ENCODE data around the gene CCS.

CCS gene

DNA sequence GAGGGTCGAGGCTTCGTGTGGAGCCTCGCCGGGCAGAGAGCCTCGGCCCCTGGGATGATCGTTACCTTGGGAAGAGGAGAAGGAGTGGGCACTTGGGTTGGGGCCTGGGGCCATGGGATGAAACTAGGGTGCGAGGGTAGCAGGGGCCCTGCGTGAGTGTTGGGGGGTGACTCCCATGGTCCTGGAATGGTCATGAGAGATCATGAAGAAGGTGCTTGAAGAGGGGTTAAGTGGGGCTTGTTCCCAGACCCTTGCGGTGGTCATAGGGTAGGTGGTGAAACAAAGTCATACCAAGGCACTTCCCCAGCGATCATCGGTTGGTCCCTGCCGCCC is 284 bp downstream of the CCS start:
- no peak for DNase-seq (ENCODE audit: low read depth, low spot score)
- no peak for TF ChIP-seq CTCF (IDR thresholded peaks at IDR 0.05; ENCODE audit: low read depth, low read length)
- peak overlapping the region; percentile 75 for H3K4me3 ChIP-seq (ENCODE audit: low read depth, low read length)
- in situ Hi-C loops (cut with HindIII; ENCODE audit: low sequenced_read_pairs), result no loop called here

DNA sequence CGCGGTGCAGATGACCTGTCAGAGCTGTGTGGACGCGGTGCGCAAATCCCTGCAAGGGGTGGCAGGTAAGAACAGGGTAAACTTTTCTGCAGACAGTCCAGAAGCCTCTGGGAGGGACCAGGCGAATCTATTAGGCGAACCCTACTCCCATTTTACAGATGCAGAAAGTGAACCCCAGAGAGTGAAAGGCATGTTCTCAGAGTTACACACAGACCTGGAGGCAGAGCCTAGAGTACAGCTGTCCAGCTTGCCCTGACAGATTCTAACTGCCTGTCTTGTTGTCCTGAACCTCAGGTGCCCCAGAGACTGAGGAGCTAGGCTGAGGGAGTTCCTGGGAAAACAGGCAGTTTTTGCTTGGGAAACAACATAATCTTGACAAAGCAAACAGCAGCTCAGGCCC is 665 bp downstream of the CCS start:
- H3K4me3 ChIP-seq (ENCODE audit: low read depth, low read length), result peak overlapping the region; percentile 75
- no peak for TF ChIP-seq CTCF (IDR thresholded peaks at IDR 0.05; ENCODE audit: low read depth, low read length)
- in situ Hi-C loops (cut with HindIII; ENCODE audit: low sequenced_read_pairs), result no loop called here
- no peak for DNase-seq (ENCODE audit: low read depth, low spot score)

GRCh38 chr11:66595245-66595904 is 2.4 kb downstream of the CCS start:
- DNase-seq (ENCODE audit: low read depth, low spot score), result no peak

DNA sequence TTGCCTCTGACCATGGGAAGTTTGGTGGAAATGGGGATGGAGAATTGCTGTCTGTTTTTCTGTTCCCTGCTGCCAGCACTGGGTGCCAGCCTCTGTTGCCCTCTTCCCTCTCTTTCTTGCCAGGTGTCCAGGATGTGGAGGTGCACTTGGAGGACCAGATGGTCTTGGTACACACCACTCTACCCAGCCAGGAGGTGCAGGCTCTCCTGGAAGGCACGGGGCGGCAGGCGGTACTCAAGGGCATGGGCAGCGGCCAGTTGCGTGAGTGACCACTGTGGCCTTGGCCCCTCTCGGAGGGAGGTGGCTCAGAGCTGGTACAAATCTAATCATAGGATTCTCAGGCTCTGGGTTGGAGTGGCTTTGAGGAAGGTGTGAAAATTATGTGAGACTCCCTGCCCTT is 6.0 kb downstream of the CCS start:
- DNase-seq (ENCODE audit: low read depth, low spot score), result no peak
- TF ChIP-seq CTCF (IDR thresholded peaks at IDR 0.05; ENCODE audit: low read depth, low read length), result no peak
- in situ Hi-C loops (cut with HindIII; ENCODE audit: low sequenced_read_pairs), result no loop called here
- no peak overlapping the region for H3K4me3 ChIP-seq (ENCODE audit: low read depth, low read length)

More at GRCh38 chr11:66595245-66595904, 2.4 kb downstream of the CCS start:
- in situ Hi-C loops (cut with HindIII; ENCODE audit: low sequenced_read_pairs), result no loop called here
- no peak for TF ChIP-seq CTCF (IDR thresholded peaks at IDR 0.05; ENCODE audit: low read depth, low read length)
- H3K4me3 ChIP-seq (ENCODE audit: low read depth, low read length), result no peak overlapping the region

DNA sequence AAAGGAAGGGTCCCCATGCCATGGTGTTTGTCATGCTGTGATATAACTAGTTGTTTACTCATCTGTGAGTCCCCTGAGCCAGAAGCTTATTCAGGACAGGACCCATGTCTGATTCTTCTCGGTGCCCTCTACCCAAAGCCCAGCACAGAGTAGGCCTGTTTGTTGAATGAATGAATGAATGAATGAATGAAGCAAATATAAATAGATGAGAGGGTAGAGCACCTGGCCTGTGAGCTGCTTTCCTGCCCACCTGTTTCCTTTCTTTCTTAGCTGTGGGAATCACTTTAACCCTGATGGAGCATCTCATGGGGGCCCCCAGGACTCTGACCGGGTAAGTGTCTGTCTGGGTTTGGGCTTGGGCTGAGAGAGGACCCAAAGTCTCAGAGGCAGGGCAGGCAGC is 7.2 kb downstream of the CCS start:
- TF ChIP-seq CTCF (IDR thresholded peaks at IDR 0.05; ENCODE audit: low read depth, low read length), result no peak
- in situ Hi-C loops (cut with HindIII; ENCODE audit: low sequenced_read_pairs), result no loop called here
- no peak overlapping the region for H3K4me3 ChIP-seq (ENCODE audit: low read depth, low read length)
- no peak for DNase-seq (ENCODE audit: low read depth, low spot score)

DNA sequence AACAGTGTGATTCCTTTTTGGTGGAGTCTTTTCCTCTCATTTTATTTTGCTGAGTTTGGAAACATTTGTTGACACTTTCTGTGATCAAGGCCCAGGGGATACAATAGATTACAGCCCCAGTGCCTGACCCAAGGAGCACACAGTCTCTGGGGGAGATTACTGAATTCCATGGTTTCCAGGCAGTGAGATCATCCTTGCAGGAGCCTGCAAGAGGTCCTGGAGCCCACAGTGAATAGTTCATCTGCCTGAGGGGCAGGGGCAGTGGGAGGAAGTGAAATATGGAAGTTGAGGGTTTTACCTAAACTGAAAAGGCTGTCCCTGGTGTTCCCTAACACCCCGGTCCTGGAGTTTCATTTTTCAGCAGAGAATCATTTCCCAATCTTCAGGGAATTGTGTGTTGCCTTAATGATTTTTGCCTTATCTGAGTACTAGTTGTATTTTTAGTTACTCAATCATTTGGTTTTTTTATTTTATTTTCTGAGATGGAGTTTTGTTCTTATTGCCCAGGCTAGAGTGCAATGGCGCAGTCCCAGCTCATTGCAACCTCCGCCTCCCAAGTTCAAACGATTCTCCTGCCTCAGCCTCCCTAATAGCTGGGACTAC is 7.7 kb downstream of the CCS start:
- no peak for TF ChIP-seq CTCF (IDR thresholded peaks at IDR 0.05; ENCODE audit: low read depth, low read length)
- peak; percentile 49 for DNase-seq (ENCODE audit: low read depth, low spot score)
- in situ Hi-C loops (cut with HindIII; ENCODE audit: low sequenced_read_pairs), result no loop called here

More for the DNA sequence above, 7.7 kb downstream of the CCS start:
- no peak overlapping the region for H3K4me3 ChIP-seq (ENCODE audit: low read depth, low read length)

Measured in astrocyte of the spinal cord (primary cell).